Cardiac muscle cell (in vitro differentiated cells and primary cell): ENCODE data around the gene UNC93A. TPM values are rescaled to one million over a fixed set of nuclear protein-coding genes. Genes with fewer than 3 reads are reported as not detected.
"Not testable (repeated sequence)": the region's sequence is repeated elsewhere in the genome, so short reads cannot be mapped to it uniquely, and the experiment has no call there.

ENCODE experiments used
- DNase-seq, 2 donors: peaks; one replicate each; pipeline versions ENCODE4 v3.0.0 to v3.0.0-alpha.2; 2010 to 2017; ENCODE audit warnings: low read depth in 1 of 2, low spot score in 1 of 2
- H3K27ac ChIP-seq: fragments of 200-600 bp; sonication (generic); 2 replicates; pipeline ENCODE4 v1.5.1; 2016
- H3K27me3 ChIP-seq: fragments of 200-600 bp; sonication (generic); 2 replicates; pipeline ENCODE4 v1.6.0; 2016; ENCODE audit warnings: control low read depth
- H3K36me3 ChIP-seq: fragments of 200-600 bp; sonication (generic); 2 replicates; pipeline ENCODE4 v1.5.1; 2016; ENCODE audit warnings: control low read depth
- H3K4me1 ChIP-seq: fragments of 200-600 bp; sonication (generic); 2 replicates; pipeline ENCODE4 v1.8.1; 2017; ENCODE audit warnings: low read depth, mild to moderate bottlenecking, mixed run types
- H3K4me3 ChIP-seq: fragments of 200-600 bp; sonication (generic); 2 replicates; pipeline ENCODE4 v1.5.1; 2016; ENCODE audit warnings: mild to moderate bottlenecking
- H3K9me3 ChIP-seq: fragments of 200-600 bp; sonication (generic); 2 replicates; pipeline ENCODE4 v1.5.1; 2017; ENCODE audit warnings: low read depth, mild to moderate bottlenecking, control low read depth
- polyA plus RNA-seq: library from polyadenylated mRNA; unstranded; fragments of >200 nt; fragmentation: Nextera tagmentation; extraction: Ambion mirVana; gene quantifications from 2 replicates; pipeline ENCODE4 v1.2.1, GENCODE V29; 2016
- total RNA-seq: library from RNA; depleted of rRNA; stranded (reverse); fragments of >200 nt; gene quantifications from 2 replicates; pipeline ENCODE4 v1.2.3, GENCODE V29; 2016
- TF ChIP-seq, protein P1 (sequence below): IDR thresholded peaks from 2 replicates; pipeline ENCODE4 v1.5.1; 2012; ENCODE audit warnings: low read depth, mild to moderate bottlenecking, low read length

The UNC93A gene
- total RNA-seq (not detected in 2 replicates), polyA plus RNA-seq (not detected in 2 replicates)

DNA sequence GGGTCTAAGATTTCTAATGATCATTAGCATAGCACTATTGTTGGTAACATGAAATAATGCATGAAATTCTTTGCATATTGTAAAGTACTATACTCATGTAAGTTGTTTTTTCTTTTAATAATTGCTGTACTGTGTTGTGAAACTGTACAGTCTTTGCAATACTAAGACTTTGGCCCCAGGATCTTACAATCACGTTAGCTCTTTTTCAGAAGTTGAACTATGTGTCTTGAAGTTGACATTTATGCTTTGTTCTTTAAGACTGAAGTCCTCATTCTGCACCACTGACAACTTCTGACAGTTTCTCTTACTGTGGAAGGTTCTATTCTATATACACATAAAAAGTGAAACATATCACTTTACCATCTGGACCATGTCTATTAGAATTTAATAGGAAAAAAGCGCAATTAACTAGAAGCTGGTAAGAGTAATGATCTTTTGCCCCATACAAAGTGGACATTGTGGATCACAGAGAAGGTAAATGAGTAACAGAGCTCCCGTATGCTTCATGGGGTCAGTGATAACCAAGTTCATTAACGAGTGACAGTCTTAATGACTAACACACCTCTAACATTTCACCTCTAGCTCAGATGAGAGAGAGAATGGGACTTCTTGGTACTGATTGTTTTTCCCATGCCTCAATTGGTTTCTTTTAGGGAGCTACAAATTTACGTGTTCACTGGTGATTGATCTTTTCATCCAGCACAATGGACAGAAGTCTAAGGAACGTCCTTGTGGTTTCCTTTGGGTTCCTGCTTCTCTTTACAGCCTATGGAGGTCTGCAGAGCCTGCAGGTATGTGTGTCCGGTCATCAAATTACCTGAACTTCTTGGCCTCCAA lies at the start of gene UNC93A:
Gene UNC93A (plus strand): TSS at position 530 of the 837 bp plus-strand sequence. CDS start 175 bp downstream, at position 705.
- Histone ChIP-seq H3K4me3 (no peak within 1 kb of the TSS), H3K27me3 (no peaks in the 10 kb centered on the region), H3K27ac (no peak within 1 kb of the TSS), H3K9me3 (no peaks in the 10 kb centered on the region), H3K36me3 (no peaks in the 10 kb centered on the region), H3K4me1 (peaks cover 3% of the 10 kb centered on the region)
- no peak for DNase-seq
- TF ChIP-seq, protein P1, sequence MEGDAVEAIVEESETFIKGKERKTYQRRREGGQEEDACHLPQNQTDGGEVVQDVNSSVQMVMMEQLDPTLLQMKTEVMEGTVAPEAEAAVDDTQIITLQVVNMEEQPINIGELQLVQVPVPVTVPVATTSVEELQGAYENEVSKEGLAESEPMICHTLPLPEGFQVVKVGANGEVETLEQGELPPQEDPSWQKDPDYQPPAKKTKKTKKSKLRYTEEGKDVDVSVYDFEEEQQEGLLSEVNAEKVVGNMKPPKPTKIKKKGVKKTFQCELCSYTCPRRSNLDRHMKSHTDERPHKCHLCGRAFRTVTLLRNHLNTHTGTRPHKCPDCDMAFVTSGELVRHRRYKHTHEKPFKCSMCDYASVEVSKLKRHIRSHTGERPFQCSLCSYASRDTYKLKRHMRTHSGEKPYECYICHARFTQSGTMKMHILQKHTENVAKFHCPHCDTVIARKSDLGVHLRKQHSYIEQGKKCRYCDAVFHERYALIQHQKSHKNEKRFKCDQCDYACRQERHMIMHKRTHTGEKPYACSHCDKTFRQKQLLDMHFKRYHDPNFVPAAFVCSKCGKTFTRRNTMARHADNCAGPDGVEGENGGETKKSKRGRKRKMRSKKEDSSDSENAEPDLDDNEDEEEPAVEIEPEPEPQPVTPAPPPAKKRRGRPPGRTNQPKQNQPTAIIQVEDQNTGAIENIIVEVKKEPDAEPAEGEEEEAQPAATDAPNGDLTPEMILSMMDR: no peak

DNA sequence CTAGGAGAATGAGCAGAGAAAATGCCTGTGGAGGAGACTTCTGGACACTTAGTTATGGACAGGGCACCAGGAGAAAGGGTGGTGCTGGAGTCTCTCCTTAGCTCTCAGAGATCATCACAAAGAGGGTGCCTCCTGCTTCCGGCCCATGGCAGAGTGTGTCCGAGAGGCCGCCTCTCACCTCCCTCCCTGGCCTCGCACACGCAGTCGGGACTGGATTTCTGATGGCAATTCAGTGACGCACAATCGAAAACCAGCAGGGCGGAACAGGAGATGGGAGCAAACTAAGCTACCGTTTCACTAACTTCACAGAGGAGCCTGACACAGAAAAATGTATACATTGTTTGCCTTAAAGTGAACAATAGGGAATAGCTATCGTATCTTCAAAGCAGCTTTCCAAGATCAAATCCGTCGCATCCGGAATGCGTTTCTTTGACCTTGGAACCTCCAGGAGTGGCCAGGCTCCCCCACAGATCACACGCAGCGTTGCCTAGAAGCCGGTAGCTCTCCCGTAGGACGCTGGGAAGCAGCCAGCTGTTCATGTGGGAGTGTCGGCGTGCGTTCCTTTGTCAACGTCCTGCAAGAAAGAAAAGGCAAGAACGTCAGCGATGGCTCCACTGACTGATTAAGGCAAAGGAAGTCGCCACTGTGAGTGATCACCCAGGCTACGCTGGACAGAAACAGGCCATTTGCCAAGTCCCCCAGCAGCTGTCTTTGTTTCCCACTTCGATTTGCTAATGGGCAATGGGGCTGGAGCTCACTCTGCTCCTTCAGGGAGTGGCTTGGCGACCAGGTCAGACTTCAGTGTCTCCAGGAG lies 49.6 kb upstream of the UNC93A start:
- not testable (repeated sequence) for H3K27ac ChIP-seq, H3K9me3 ChIP-seq, H3K36me3 ChIP-seq, H3K27me3 ChIP-seq, H3K4me3 ChIP-seq
- H3K4me1 ChIP-seq: peaks cover 18% of the 10 kb centered on the region
- DNase-seq: peak in 1 of 2 donors; percentile 68

DNA sequence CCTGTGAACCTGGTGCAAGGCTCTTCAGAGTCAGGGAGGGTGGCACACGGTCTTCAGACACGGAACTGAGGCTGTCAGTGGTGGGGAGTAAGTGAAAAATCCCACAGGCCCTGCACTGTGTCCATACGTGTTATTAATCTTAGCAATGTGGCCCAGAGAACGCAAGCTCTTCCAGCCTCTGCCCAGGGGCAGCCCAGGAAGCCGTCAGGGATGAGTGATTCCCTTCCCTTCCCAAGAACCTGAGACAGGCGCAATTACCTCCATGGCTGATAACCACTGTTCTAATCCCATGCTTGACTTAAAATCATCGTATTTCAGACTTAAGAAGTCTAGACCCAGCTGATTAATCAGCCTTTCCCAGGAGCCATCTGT lies 49.0 kb upstream of the UNC93A start:
- H3K27me3 ChIP-seq, H3K9me3 ChIP-seq, DNase-seq, H3K36me3 ChIP-seq, H3K27ac ChIP-seq, H3K4me3 ChIP-seq: not testable (repeated sequence)
- H3K4me1 ChIP-seq: peaks cover 18% of the 10 kb centered on the region

DNA sequence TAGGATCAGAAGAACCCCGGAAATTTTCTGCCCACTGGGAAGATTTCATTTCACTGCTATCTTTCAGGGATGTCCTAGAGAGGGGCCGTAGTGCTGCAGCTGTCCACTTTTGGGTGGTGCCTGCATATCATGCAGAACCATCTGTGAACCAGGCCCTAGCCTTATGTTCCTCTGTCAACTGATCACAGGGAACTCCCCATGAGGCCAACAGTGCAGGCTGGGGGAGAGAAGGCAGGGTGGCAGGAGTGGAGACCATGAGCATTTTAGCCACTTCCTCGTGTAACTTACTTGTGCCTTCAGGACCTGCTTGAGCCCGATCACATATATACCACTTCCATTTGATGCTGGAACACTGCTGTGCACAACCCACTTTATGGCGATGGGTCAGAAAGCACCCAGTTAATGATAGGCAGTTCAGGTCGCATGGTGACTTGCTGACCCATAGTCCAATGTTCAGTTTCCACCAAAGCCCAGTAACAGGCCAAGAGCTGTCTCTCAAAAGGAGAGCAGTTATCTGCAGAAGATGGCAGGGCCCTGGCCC lies 48.5 kb upstream of the UNC93A start:
- not testable (repeated sequence) for H3K4me3 ChIP-seq, H3K36me3 ChIP-seq, H3K9me3 ChIP-seq, H3K27ac ChIP-seq, DNase-seq, H3K27me3 ChIP-seq
- H3K4me1 ChIP-seq: peaks cover 16% of the 10 kb centered on the region

DNA sequence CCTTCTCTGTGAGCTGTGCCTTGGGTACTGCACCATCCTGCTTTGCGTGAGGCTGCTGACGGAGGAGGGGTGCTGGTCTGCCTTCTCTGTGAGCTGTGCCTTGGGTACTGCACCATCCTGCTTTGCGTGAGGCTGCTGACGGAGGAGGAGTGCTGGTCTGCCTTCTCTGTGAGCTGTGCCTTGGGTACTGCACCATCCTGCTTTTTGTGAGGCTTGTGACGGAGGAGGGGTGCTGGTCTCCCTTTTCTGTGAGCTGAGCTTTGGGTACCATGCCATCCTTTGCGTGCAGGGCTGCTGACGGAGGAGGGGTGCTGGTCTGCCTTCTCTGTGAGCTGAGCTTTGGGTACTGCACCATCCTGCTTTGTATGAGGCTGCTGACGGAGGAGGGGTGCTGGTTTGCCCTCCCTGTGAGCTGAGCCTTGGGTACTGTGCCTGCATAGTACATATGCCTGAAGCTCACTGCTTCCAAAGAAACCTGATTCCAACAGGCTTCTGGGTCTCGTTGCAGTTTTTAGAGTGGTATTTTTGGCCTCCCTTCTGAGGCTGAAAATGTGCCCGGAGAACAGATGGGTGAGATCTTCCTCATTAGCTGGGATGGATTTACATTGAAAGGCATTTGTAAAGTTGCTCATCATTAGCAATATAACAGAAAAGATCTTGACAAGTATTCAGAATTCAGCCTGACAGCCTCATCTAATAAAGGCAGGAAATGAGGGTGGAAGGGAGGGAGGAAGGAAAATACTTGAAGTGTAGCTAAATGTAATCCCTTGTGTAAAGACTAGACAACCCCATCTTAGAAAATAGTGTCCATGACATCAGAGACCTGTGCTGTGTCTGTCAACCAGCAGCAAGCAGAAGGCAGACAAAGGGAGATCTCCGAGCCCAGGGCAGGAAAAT lies 46.8 kb upstream of the UNC93A start:
- H3K9me3 ChIP-seq: no peaks in the 10 kb centered on the region
- no peak for DNase-seq
- no peak overlapping the region for H3K4me3 ChIP-seq
- TF ChIP-seq, protein P1: no peak
- no peak overlapping the region for H3K27ac ChIP-seq
- no peaks in the 10 kb centered on the region for H3K36me3 ChIP-seq
- H3K4me1 ChIP-seq: peaks cover 5% of the 10 kb centered on the region
- H3K27me3 ChIP-seq: no peaks in the 10 kb centered on the region

DNA sequence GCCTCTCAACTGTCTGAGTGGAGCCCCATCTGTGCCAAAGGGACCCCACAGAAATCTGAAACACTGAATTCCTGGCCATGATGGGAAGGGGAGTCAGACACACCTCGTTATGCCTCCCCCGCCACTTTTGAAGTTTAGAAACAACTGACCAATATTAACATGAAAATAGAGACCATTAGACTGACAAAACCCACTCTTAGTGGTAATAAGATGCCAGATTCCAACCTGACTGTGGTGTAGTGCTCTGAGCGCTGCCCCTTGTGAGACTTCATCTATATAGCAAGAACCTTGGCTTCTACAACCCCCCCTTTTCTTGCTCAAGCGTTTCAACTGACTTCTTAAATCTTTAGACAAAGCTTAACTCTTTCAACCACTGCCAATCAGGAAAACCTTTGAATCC lies 46.1 kb upstream of the UNC93A start:
- Histone ChIP-seq H3K4me1 (peaks cover 5% of the 10 kb centered on the region), H3K4me3 (no peak overlapping the region), H3K27ac (no peak overlapping the region), H3K27me3 (no peaks in the 10 kb centered on the region), H3K9me3 (no peaks in the 10 kb centered on the region), H3K36me3 (no peaks in the 10 kb centered on the region)
- DNase-seq: no peak
- TF ChIP-seq, protein P1: no peak
